Ishikawa (cell line): ENCODE data around the gene SORT1.

Source experiments
- CEBPB ChIP-seq: IDR thresholded peaks from 2 replicates; pipeline ENCODE4 v1.6.1; 2012
- CREB1 ChIP-seq: IDR thresholded peaks from 2 replicates; pipeline ENCODE4 v1.6.1; 2012; ENCODE audit warnings: low read depth
- EGR1 ChIP-seq: IDR thresholded peaks from 2 replicates; pipeline ENCODE4 v1.6.1; 2012
- EP300 ChIP-seq: IDR thresholded peaks from 2 replicates; pipeline ENCODE4 v1.6.1; 2012; ENCODE audit warnings: borderline replicate concordance
- FOXM1 ChIP-seq: IDR thresholded peaks from 2 replicates; pipeline ENCODE4 v1.6.1; 2012; ENCODE audit warnings: low read depth, borderline replicate concordance
- NFIC ChIP-seq: IDR thresholded peaks from 2 replicates; pipeline ENCODE4 v1.6.1; 2012
- RAD21 ChIP-seq: IDR thresholded peaks from 2 replicates; pipeline ENCODE4 v1.6.1; 2012; ENCODE audit warnings: low read depth
- REST ChIP-seq: IDR thresholded peaks from 2 replicates; pipeline ENCODE4 v1.6.1; 2012; ENCODE audit warnings: low read depth, mild to moderate bottlenecking
- TAF1 ChIP-seq: IDR thresholded peaks from 2 replicates; pipeline ENCODE4 v1.6.1; 2012; ENCODE audit warnings: low read depth, mild to moderate bottlenecking
- TCF12 ChIP-seq: IDR thresholded peaks from 2 replicates; pipeline ENCODE4 v1.6.1; 2012; ENCODE audit warnings: low read depth
- TEAD4 ChIP-seq: IDR thresholded peaks from 2 replicates; pipeline ENCODE4 v1.6.1; 2012
- YY1 ChIP-seq: IDR thresholded peaks from 2 replicates; pipeline ENCODE4 v1.6.1; 2012; ENCODE audit warnings: low read depth
- ZBTB7A ChIP-seq: IDR thresholded peaks from 2 replicates; pipeline ENCODE4 v1.6.1; 2012; ENCODE audit warnings: low read depth
- TF ChIP-seq, protein P1 (sequence below): IDR thresholded peaks from 2 replicates; pipeline ENCODE4 v1.6.1; 2012
- TF ChIP-seq, protein P2 (sequence below): IDR thresholded peaks from 2 replicates; pipeline ENCODE4 v1.6.1; 2012

Gene SORT1

DNA sequence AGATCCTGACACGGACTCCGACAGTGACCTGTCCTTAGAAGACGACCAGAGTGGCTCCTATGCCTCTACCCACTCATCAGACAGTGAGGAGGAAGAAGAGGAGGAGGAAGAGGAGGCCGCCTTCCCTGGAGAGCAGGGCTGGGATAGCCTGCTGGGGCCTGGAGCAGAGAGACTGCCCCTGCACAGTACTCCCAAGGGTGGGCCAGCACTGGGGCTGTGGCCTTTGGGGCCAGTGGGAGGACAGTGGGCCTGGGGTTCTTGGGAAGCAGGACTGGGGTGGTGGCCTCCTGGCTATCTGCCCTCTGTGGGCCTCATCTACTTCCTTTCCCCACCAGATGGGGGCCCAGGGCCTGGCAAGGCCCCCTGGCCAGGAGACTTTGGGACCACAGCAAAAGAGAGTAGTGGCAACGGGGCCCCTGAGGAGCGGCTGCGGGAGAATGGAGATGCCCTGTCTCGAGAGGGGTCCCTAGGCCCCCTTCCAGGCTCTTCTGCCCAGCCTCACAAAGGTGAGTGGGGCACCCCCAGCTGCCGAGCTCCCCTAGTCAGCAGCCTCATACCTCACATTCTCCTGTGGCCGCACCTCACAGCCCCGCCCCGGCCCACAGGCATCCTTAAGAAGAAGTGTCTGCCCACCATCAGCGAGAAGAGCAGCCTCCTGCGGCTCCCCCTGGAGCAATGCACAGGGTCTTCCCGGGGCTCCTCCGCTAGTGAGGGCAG is 124.7 kb downstream of the SORT1 start:
- TF ChIP-seq RAD21 (no peak), TEAD4 (peak; percentile 28; the same call in 1 of the 2 replicates), TCF12 (no peak)
- TF ChIP-seq, protein P1, sequence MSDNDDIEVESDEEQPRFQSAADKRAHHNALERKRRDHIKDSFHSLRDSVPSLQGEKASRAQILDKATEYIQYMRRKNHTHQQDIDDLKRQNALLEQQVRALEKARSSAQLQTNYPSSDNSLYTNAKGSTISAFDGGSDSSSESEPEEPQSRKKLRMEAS, result no peak

DNA sequence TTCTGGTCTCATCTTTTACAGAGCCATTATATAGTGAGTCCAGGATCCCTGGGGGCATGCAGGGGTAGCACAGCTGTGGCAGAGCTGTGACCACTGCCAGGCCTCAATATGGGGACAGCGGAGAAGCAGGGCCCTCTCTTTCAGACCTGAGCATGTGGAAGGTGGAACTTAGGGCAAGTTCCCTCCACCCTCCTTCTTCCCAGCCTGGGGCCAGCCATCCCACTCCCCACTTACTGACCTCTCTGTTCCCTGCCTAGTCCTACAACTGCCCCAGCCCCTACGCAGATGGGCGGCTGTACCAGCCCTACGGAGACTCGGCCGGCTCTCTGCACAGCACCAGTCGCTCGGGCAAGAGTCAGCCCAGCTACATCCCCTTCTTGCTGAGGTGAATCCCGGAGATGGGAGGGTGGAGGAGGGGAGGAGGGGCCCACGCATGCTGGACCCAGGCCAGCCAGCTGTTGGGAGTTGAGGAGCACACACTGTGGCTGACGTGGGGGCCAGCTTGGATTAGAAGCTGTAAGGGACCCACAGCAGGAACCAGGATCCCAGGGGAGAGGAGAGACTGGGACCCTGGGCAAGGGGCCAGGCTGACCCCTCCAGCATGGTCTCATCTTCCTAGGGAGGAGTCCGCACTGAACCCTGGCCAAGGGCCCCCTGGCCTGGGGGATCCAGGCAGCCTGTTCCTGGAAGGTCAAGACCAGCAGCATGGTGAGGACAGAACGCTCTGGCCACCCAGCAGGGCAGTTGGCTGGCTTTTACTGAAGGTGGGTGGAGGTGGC is 125.5 kb downstream of the SORT1 start:
- TF ChIP-seq NFIC (no peak), CREB1 (no peak), ZBTB7A (no peak), EGR1 (no peak), FOXM1 (no peak), REST (no peak), YY1 (no peak), TAF1 (no peak), EP300 (no peak), TEAD4 (no peak), CEBPB (no peak), RAD21 (no peak), TCF12 (no peak)
- TF ChIP-seq, protein P1, result no peak
- TF ChIP-seq, protein P2, sequence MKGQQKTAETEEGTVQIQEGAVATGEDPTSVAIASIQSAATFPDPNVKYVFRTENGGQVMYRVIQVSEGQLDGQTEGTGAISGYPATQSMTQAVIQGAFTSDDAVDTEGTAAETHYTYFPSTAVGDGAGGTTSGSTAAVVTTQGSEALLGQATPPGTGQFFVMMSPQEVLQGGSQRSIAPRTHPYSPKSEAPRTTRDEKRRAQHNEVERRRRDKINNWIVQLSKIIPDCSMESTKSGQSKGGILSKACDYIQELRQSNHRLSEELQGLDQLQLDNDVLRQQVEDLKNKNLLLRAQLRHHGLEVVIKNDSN, result no peak

GRCh38 chr1:109271458-109271857 is 126.3 kb downstream of the SORT1 start:
- TF ChIP-seq RAD21, result no peak
- no peak for TF ChIP-seq FOXM1
- TF ChIP-seq, protein P2, result no peak
- TF ChIP-seq, protein P1, result no peak
- TF ChIP-seq EP300, result no peak
- TF ChIP-seq TEAD4, result no peak
- no peak for TF ChIP-seq CREB1
- TF ChIP-seq NFIC, result no peak
- no peak for TF ChIP-seq ZBTB7A
- TF ChIP-seq REST, result no peak
- TF ChIP-seq YY1, result no peak
- TF ChIP-seq EGR1, result no peak

DNA sequence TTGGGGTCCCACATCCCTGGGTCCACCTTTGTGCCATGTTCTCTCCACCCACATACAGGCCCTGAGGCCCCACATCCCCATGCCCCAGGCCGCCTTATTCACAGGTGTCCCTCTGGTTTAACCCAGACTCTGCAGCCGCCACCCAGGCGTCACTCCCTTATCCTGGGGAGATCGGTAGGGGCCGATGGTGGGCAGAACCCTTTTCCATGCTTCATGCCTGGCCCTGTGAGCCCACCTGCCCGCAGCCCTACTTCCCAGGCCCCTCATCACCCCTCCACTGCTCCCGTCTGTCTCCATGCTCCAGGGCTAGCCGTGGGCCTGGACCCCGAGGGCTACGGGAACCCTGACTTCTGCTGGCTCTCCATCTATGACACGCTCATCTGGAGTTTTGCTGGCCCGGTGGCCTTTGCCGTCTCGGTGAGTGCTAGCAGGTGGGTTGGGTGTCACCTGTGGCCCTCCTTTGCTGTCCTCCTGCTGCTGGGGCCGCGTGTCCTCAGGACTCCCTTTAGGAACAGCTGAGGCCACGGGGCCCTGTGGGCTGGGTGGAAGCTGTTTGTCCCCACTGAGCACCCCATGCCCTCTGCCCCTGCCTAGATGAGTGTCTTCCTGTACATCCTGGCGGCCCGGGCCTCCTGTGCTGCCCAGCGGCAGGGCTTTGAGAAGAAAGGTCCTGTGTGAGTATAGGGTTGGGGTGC is 126.9 kb downstream of the SORT1 start:
- TF ChIP-seq TAF1 (no peak), FOXM1 (no peak), EP300 (no peak), CREB1 (no peak), NFIC (no peak)
- TF ChIP-seq, protein P1, result no peak

GRCh38 chr1:109269981-109270622 is 127.6 kb downstream of the SORT1 start:
- TF ChIP-seq TCF12 (no peak), EGR1 (no peak), NFIC (no peak), CEBPB (no peak), TEAD4 (no peak), ZBTB7A (no peak), CREB1 (no peak), EP300 (no peak), FOXM1 (no peak), REST (no peak), YY1 (no peak), RAD21 (no peak), TAF1 (no peak)
- TF ChIP-seq, protein P2, result no peak
